Pancreas (tissue), 10 donors: Measurements from ENCODE around the gene NF1. TPM values are rescaled to one million over a fixed set of nuclear protein-coding genes. Genes with fewer than 3 reads are reported as not detected.
"Not testable (repeated sequence)": the region's sequence is repeated elsewhere in the genome, so short reads cannot be mapped to it uniquely, and the experiment has no call there.

Experiments
- ATAC-seq, 4 donors: fragments of 200-7000 bp; cut with Tn5 transposase; one replicate each; pipeline versions ENCODE4 v1.8.0 to v1.9.1; 2020; ENCODE audit warnings: mild to moderate bottlenecking in 4 of 4, moderate library complexity in 4 of 4
- DNase-seq, 6 donors: peaks; one replicate each; pipeline ENCODE4 v3.0.0-alpha.2; 2020
- FAIRE-seq: peaks from 2 replicates; lab custom pipeline; 2012; peaks lifted over from hg19 to GRCh38; lab: Jason Lieb, UNC
- H3K27ac ChIP-seq, 4 donors: fragments of 200-600 bp; sonication (generic); 1 replicate in 3 of 4; 2 replicates in 1 of 4; pipeline versions ENCODE4 v1.5.0 to v1.8.0; 2020
- H3K27me3 ChIP-seq, 4 donors: fragments of 200-600 bp; one replicate each; pipeline ENCODE4 v1.8.0; 2021
- H3K36me3 ChIP-seq, 3 donors: fragments of 200-600 bp; sonication (generic) in 1 of 3; one replicate each; pipeline versions ENCODE4 v1.5.0 to v1.8.0; 2020 to 2021
- H3K4me1 ChIP-seq, 3 donors: fragments of 200-600 bp; one replicate each; pipeline ENCODE4 v1.8.0; 2021
- H3K4me3 ChIP-seq, 4 donors: fragments of 200-600 bp; sonication (generic) in 2 of 4; one replicate each; pipeline versions ENCODE4 v1.5.0 to v1.8.0; 2020 to 2021
- H3K9me3 ChIP-seq, 4 donors: fragments of 200-600 bp; one replicate each; pipeline ENCODE4 v1.8.0; 2021
- CTCF ChIP-seq, 4 donors: fragments of 200-600 bp; sonication (generic) in 3 of 4; IDR thresholded peaks; one replicate each; pipeline versions ENCODE4 v1.5.0 to v1.8.0; 2021; ENCODE audit warnings: antibody characterized with exemption in 4 of 4
- WGBS, 2 donors: extraction: QIAGEN DNeasy Blood & Tissue Kit; methylation state at CpG; one replicate each; pipeline ENCODE4 v1.1.7; 2013; 5-methylcytosine and 5-hydroxymethylcytosine counted together
- intact Hi-C, 3 donors: fragments of 100-400 bp; cut with DNase I; formaldehyde crosslinking; loops; one replicate each; pipeline versions ENCODE4 v1.11.1 to v1.14.2; 2022
- polyA plus RNA-seq, 2 donors: library from polyadenylated mRNA; stranded (reverse); fragments of 200-250 nt; gene quantifications; one replicate each; pipeline ENCODE4 v1.2.3, GENCODE V29; 2013
- total RNA-seq, 6 donors: library from RNA; stranded (reverse); fragmentation: NEBNext Ultra II Directional in 4 of 6; extraction: Animal tissue kit (Norgen Biotek cat#: 25700) in 4 of 6; gene quantifications; one replicate each; pipeline versions ENCODE4 v1.2.1 to v1.2.4, GENCODE V29; 2021 to 2023
- donor health status: healthy with polysubstance abuse.
- donor health status: DM: no; HTN: no; CAD: no; lungs with moderate emphysema.
- donor health status: DM: no; HTN: no; CAD: no.
- donor health status: control.
- donor health status: control.
- donor health status: Bipolar disorder and iron deficiency.
- donor health status: DM: yes; HTN: yes; CAD: no.
- donor health status: DM: no; HTN: no; CAD: no.
- donor health status: DM: no; HTN: no; CAD: no.
- donor health status: DM: yes; HTN: yes; CAD: no.

The NF1 gene
- 10 to 100 TPM; 22.9 to 38.4 (median 30.2) TPM for total RNA-seq
- polyA plus RNA-seq, result 10 to 100 TPM in 1 of 2 donors, 1 to 10 TPM in 1; 6.6 to 11.2 TPM

GRCh38 chr17:31094600-31095235, at the start of gene NF1:
TSS of gene NF1 (plus strand) at chr17:31094977. CDS start at chr17:31095310, 333 bp downstream.
- no peak for FAIRE-seq
- Histone ChIP-seq H3K36me3 (no peaks in the 10 kb centered on the region), H3K4me1 (peaks cover 0 to 4% (median 0%) of the 10 kb centered on the region in 3 donors), H3K4me3 (peak within 1 kb of the TSS; percentile 68 to 84 (median 74)), H3K27ac (peak within 1 kb of the TSS; percentile 75 to 92 (median 84)), H3K9me3 (no peaks in the 10 kb centered on the region), H3K27me3 (no peaks in the 10 kb centered on the region)
- intact Hi-C loops, result no loop called here
- peak; percentile 96 to 99 (median 98) for DNase-seq
- no peak for TF ChIP-seq CTCF (IDR thresholded peaks at IDR 0.05)
- ATAC-seq, result peak; percentile 93 to 98 (median 96)
- 0% methylated on average over 25 to 44 of the region's 45 CpGs for WGBS, 2 donors

- FAIRE-seq, H3K27ac ChIP-seq, ATAC-seq, intact Hi-C loops, H3K27me3 ChIP-seq, H3K4me1 ChIP-seq, H3K4me3 ChIP-seq, H3K36me3 ChIP-seq, H3K9me3 ChIP-seq, DNase-seq: not testable (repeated sequence)
- 95 to 97% methylated on average over 2 to 7 of the region's 7 CpGs for WGBS, 2 donors
Measured at GRCh38 chr17:31046856-31047425, 47.8 kb upstream of the NF1 start.

GRCh38 chr17:31048142-31048541, 46.6 kb upstream of the NF1 start:
- no peak for ATAC-seq
- no peak for TF ChIP-seq CTCF (IDR thresholded peaks at IDR 0.05)

GRCh38 chr17:31048780-31049179, 46.0 kb upstream of the NF1 start:
- no peaks in the 10 kb centered on the region for H3K4me1 ChIP-seq
- DNase-seq (no peak), ATAC-seq (no peak), FAIRE-seq (no peak)
- intact Hi-C loops, result no loop called here
- no peak overlapping the region for H3K4me3 ChIP-seq
- H3K27ac ChIP-seq, result no peak overlapping the region
- H3K36me3 ChIP-seq, result no peaks in the 10 kb centered on the region
- no peaks in the 10 kb centered on the region for H3K27me3 ChIP-seq
- TF ChIP-seq CTCF (IDR thresholded peaks at IDR 0.05), result no peak
- H3K9me3 ChIP-seq, result no peaks in the 10 kb centered on the region

More at GRCh38 chr17:31048142-31048541, 46.6 kb upstream of the NF1 start:
- no peak overlapping the region for H3K27ac ChIP-seq
- no peak for DNase-seq
- intact Hi-C loops, result no loop called here
- H3K27me3 ChIP-seq, result no peaks in the 10 kb centered on the region
- H3K4me1 ChIP-seq, result no peaks in the 10 kb centered on the region
- no peak overlapping the region for H3K4me3 ChIP-seq
- H3K9me3 ChIP-seq, result no peaks in the 10 kb centered on the region
- no peaks in the 10 kb centered on the region for H3K36me3 ChIP-seq
- no peak for FAIRE-seq

- H3K27me3 ChIP-seq, result no peaks in the 10 kb centered on the region
- H3K36me3 ChIP-seq, result no peaks in the 10 kb centered on the region
- WGBS, 2 donors, result 90 to 93% methylated on average over 9 of the region's 9 CpGs
- no peak overlapping the region for H3K27ac ChIP-seq
- DNase-seq, result peak in 1 of 6 donors; percentile 20
- FAIRE-seq, result no peak
- intact Hi-C loops, result no loop called here
- TF ChIP-seq CTCF (IDR thresholded peaks at IDR 0.05), result no peak
- H3K4me3 ChIP-seq, result no peak overlapping the region
- H3K9me3 ChIP-seq, result no peaks in the 10 kb centered on the region
- ATAC-seq, result no peak
- H3K4me1 ChIP-seq, result no peaks in the 10 kb centered on the region
Measured at GRCh38 chr17:31050948-31051347, 43.8 kb upstream of the NF1 start.
